HG03342 (cell line): ENCODE data around the gene MAIP1.
A peak's percentile ranks its signal among the peaks of the same experiment; 100 is the strongest.

Source experiments
- ATAC-seq: cut with Tn5 transposase; IDR thresholded peaks from one replicate; pipeline ENCODE4 v1.9.1; 2021; ENCODE audit warnings: mild to moderate bottlenecking, moderate library complexity; ENCODE audit not compliant: unreplicated experiment

MAIP1 gene

GRCh38 chr2:199946196-199946595 is 9.2 kb upstream of the MAIP1 start:
- ATAC-seq, result no peak

GRCh38 chr2:199946836-199947235 is 8.5 kb upstream of the MAIP1 start:
- no peak for ATAC-seq

GRCh38 chr2:199950396-199950795 is 5.0 kb upstream of the MAIP1 start:
- ATAC-seq, result no peak

GRCh38 chr2:199951023-199951422 is 4.4 kb upstream of the MAIP1 start:
- no peak for ATAC-seq

GRCh38 chr2:199955007-199955338 is 409 bp upstream of the MAIP1 start:
- peak; percentile 46 for ATAC-seq

- no peak for ATAC-seq
These were observed 639 bp downstream of the MAIP1 start for GRCh38 chr2:199956062-199956380.

GRCh38 chr2:199958014-199958413 is 2.6 kb downstream of the MAIP1 start:
- ATAC-seq, result no peak

- ATAC-seq, result peak; percentile 56
These were observed 6.8 kb downstream of the MAIP1 start for GRCh38 chr2:199962203-199962602.

GRCh38 chr2:199966405-199966804 is 11.0 kb downstream of the MAIP1 start:
- no peak for ATAC-seq

GRCh38 chr2:199966976-199967375 is 11.6 kb downstream of the MAIP1 start:
- ATAC-seq, result no peak

- ATAC-seq, result no peak
These were observed 12.7 kb downstream of the MAIP1 start for GRCh38 chr2:199968126-199968525.

GRCh38 chr2:199972088-199972626 is 16.8 kb downstream of the MAIP1 start:
- ATAC-seq, result no peak

- ATAC-seq, result no peak
These were observed 18.3 kb downstream of the MAIP1 start for GRCh38 chr2:199973703-199974102.

- ATAC-seq, result no peak
These were observed 20.0 kb downstream of the MAIP1 start for GRCh38 chr2:199975273-199975895.

GRCh38 chr2:199977984-199978415 is 22.6 kb downstream of the MAIP1 start:
- ATAC-seq, result peak; percentile 81

GRCh38 chr2:199979398-199979797 is 24.0 kb downstream of the MAIP1 start:
- ATAC-seq, result no peak

- ATAC-seq, result peak; percentile 40
These were observed 24.6 kb downstream of the MAIP1 start for GRCh38 chr2:199979832-199980628.

- ATAC-seq, result no peak
These were observed 26.9 kb downstream of the MAIP1 start for GRCh38 chr2:199982126-199982843.

GRCh38 chr2:199983534-199983933 is 28.2 kb downstream of the MAIP1 start:
- ATAC-seq, result no peak

GRCh38 chr2:199984159-199984558 is 28.8 kb downstream of the MAIP1 start:
- ATAC-seq, result no peak

- ATAC-seq, result no peak
These were observed 29.4 kb downstream of the MAIP1 start for GRCh38 chr2:199984755-199985154.
